Mesendoderm (in vitro differentiated cells): Measurements from ENCODE around the gene TMUB2.
A peak's percentile ranks its signal among the peaks of the same experiment; 100 is the strongest.

Source experiments
- DNase-seq: peaks from one replicate; pipeline ENCODE4 v3.0.0; 2013
- H2AK5ac ChIP-seq: 2 replicates; pipeline ENCODE4 v1.6.1; 2013; ENCODE audit warnings: low read length, inconsistent platforms
- H2BK120ac ChIP-seq: 2 replicates; pipeline ENCODE4 v1.6.1; 2013; ENCODE audit warnings: low read depth, mild to moderate bottlenecking, low read length, moderate library complexity, mixed read lengths
- H2BK15ac ChIP-seq: replicated peaks from 2 replicates; pipeline ENCODE4 v1.6.1; 2013; ENCODE audit warnings: low read depth, mild to moderate bottlenecking, moderate library complexity
- H2BK5ac ChIP-seq: 2 replicates; pipeline ENCODE4 v1.6.1; 2013; ENCODE audit warnings: low read length, inconsistent platforms
- H3K18ac ChIP-seq: 2 replicates; pipeline ENCODE4 v1.6.1; 2013; ENCODE audit warnings: mild to moderate bottlenecking, low read length, mixed read lengths
- H3K23ac ChIP-seq: one replicate; pipeline ENCODE4 v1.6.1; 2013; ENCODE audit warnings: low read length
- H3K27ac ChIP-seq: 2 replicates; pipeline ENCODE4 v1.5.1; 2013; ENCODE audit warnings: low read depth, mild to moderate bottlenecking, inconsistent platforms, low read length, moderate library complexity
- H3K27me3 ChIP-seq: 2 replicates; pipeline ENCODE4 v1.6.1; 2013; ENCODE audit warnings: low read length, control low read depth, mild to moderate bottlenecking, inconsistent platforms; ENCODE audit not compliant: insufficient read depth, poor library complexity
- H3K36me3 ChIP-seq: 2 replicates; pipeline ENCODE4 v1.6.1; 2013; ENCODE audit warnings: low read length, inconsistent platforms; ENCODE audit not compliant: control insufficient read depth, insufficient read depth
- H3K4ac ChIP-seq: one replicate; pipeline ENCODE4 v1.6.1; 2013; ENCODE audit warnings: low read depth, mild to moderate bottlenecking, low read length, moderate library complexity
- H3K4me1 ChIP-seq: 2 replicates; pipeline ENCODE4 v1.6.1; 2013; ENCODE audit warnings: low read depth, low read length, inconsistent platforms; ENCODE audit not compliant: control insufficient read depth
- H3K4me2 ChIP-seq: 2 replicates; pipeline ENCODE4 v1.6.1; 2013; ENCODE audit warnings: low read length
- H3K4me3 ChIP-seq: 2 replicates; pipeline ENCODE4 v1.5.1; 2013; ENCODE audit warnings: mild to moderate bottlenecking, low read length
- H3K56ac ChIP-seq: one replicate; pipeline ENCODE4 v1.6.1; 2013; ENCODE audit warnings: low read length
- H3K79me1 ChIP-seq: 2 replicates; pipeline ENCODE4 v1.6.1; 2013; ENCODE audit warnings: low read length, inconsistent platforms
- H3K79me2 ChIP-seq: 2 replicates; pipeline ENCODE4 v1.6.1; 2013; ENCODE audit warnings: mild to moderate bottlenecking, low read length; ENCODE audit not compliant: control insufficient read depth, insufficient read depth
- H3K9ac ChIP-seq: 2 replicates; pipeline ENCODE4 v1.6.1; 2013; ENCODE audit warnings: low read length, inconsistent platforms
- H4K5ac ChIP-seq: one replicate; pipeline ENCODE4 v1.6.1; 2013; ENCODE audit warnings: low read length
- H4K8ac ChIP-seq: one replicate; pipeline ENCODE4 v1.6.1; 2013; ENCODE audit warnings: low read depth, mild to moderate bottlenecking, control low read depth, low read length, moderate library complexity
- WGBS: extraction: QIAGEN DNeasy Blood & Tissue Kit; methylation state at CpG from one replicate; pipeline ENCODE4 v1.1.7; 2013; ENCODE audit warnings: low lambda C conversion rate, missing lambda C conversion rate; ENCODE audit not compliant: insufficient coverage; ENCODE audit errors: extremely low coverage; 5-methylcytosine and 5-hydroxymethylcytosine counted together

Gene TMUB2

GRCh38 chr17:44188576-44189403 lies 2.0 kb downstream of the TMUB2 start:
- no CpG with 5 or more reads among the region's 12 CpGs for WGBS

GRCh38 chr17:44190481-44190880 lies 3.7 kb downstream of the TMUB2 start:
- H4K8ac ChIP-seq, result no peak overlapping the region
- no peak overlapping the region for H3K23ac ChIP-seq
- no peak overlapping the region for H3K27ac ChIP-seq
- no peak overlapping the region for H3K4me3 ChIP-seq
- no peak overlapping the region for H3K56ac ChIP-seq
- no CpG with 5 or more reads among the region's 10 CpGs for WGBS
- H3K4me2 ChIP-seq, result no peak overlapping the region
- peaks cover 9% of the 10 kb centered on the region for H3K36me3 ChIP-seq
- H3K4ac ChIP-seq, result no peak overlapping the region
- peaks cover 4% of the 10 kb centered on the region for H3K4me1 ChIP-seq
- H3K9ac ChIP-seq, result no peak overlapping the region
- H2BK5ac ChIP-seq, result no peak overlapping the region
- H2BK120ac ChIP-seq, result no peak overlapping the region
- H3K79me1 ChIP-seq, result peaks cover 7% of the 10 kb centered on the region
- H3K27me3 ChIP-seq, result no peaks in the 10 kb centered on the region
- no peak overlapping the region for H3K18ac ChIP-seq
- H2BK15ac ChIP-seq, result no peak overlapping the region
- DNase-seq, result no peak
- no peak overlapping the region for H2AK5ac ChIP-seq
- H3K79me2 ChIP-seq, result peaks cover 11% of the 10 kb centered on the region
- H4K5ac ChIP-seq, result no peak overlapping the region

More at GRCh38 chr17:44188576-44189403, 2.0 kb downstream of the TMUB2 start:
- no peak overlapping the region for H4K8ac ChIP-seq
- H3K27ac ChIP-seq, result no peak overlapping the region
- peaks cover 24% of the 10 kb centered on the region for H3K79me2 ChIP-seq
- H2BK15ac ChIP-seq, result no peak overlapping the region
- no peaks in the 10 kb centered on the region for H3K27me3 ChIP-seq
- no peak overlapping the region for H3K4ac ChIP-seq
- H3K4me1 ChIP-seq, result peaks cover 4% of the 10 kb centered on the region
- H3K9ac ChIP-seq, result no peak overlapping the region
- H2BK5ac ChIP-seq, result no peak overlapping the region
- no peak overlapping the region for H3K56ac ChIP-seq
- H3K4me3 ChIP-seq, result no peak overlapping the region
- H2AK5ac ChIP-seq, result no peak overlapping the region
- no peak overlapping the region for H3K23ac ChIP-seq
- no peak for DNase-seq
- H4K5ac ChIP-seq, result no peak overlapping the region
- H3K79me1 ChIP-seq, result peaks cover 10% of the 10 kb centered on the region
- no peak overlapping the region for H3K18ac ChIP-seq
- peaks cover 4% of the 10 kb centered on the region for H3K36me3 ChIP-seq
- no peak overlapping the region for H2BK120ac ChIP-seq
- H3K4me2 ChIP-seq, result no peak overlapping the region

GRCh38 chr17:44191369-44191768 lies 4.6 kb downstream of the TMUB2 start:
- H3K4me2 ChIP-seq, result no peak overlapping the region
- no peak overlapping the region for H2BK5ac ChIP-seq
- no peak overlapping the region for H3K56ac ChIP-seq
- no peak overlapping the region for H4K5ac ChIP-seq
- peaks cover 7% of the 10 kb centered on the region for H3K79me1 ChIP-seq
- no peak overlapping the region for H2BK120ac ChIP-seq
- H4K8ac ChIP-seq, result no peak overlapping the region
- peaks cover 9% of the 10 kb centered on the region for H3K36me3 ChIP-seq
- H3K9ac ChIP-seq, result no peak overlapping the region
- H3K27me3 ChIP-seq, result no peaks in the 10 kb centered on the region
- no peak overlapping the region for H2BK15ac ChIP-seq
- no peak overlapping the region for H3K27ac ChIP-seq
- no peak overlapping the region for H3K4ac ChIP-seq
- peaks cover 5% of the 10 kb centered on the region for H3K79me2 ChIP-seq
- no peak overlapping the region for H3K23ac ChIP-seq
- no peak overlapping the region for H3K4me3 ChIP-seq
- H2AK5ac ChIP-seq, result no peak overlapping the region
- DNase-seq, result no peak
- H3K18ac ChIP-seq, result no peak overlapping the region
- no CpG with 5 or more reads among the region's 5 CpGs for WGBS
- peaks cover 4% of the 10 kb centered on the region for H3K4me1 ChIP-seq

- H3K27ac ChIP-seq, result no peak overlapping the region
- H3K79me1 ChIP-seq, result peaks cover 10% of the 10 kb centered on the region
- peaks cover 9% of the 10 kb centered on the region for H3K79me2 ChIP-seq
- H3K9ac ChIP-seq, result peak overlapping the region; percentile 44
- no CpG with 5 or more reads among the region's 7 CpGs for WGBS
- H2BK5ac ChIP-seq, result no peak overlapping the region
- H3K56ac ChIP-seq, result peak overlapping the region; percentile 50
- H3K36me3 ChIP-seq, result peaks cover 12% of the 10 kb centered on the region
- no peak overlapping the region for H3K18ac ChIP-seq
- H3K4me1 ChIP-seq, result peaks cover 4% of the 10 kb centered on the region
- H4K5ac ChIP-seq, result no peak overlapping the region
- no peak overlapping the region for H2BK120ac ChIP-seq
- H2AK5ac ChIP-seq, result no peak overlapping the region
- no peaks in the 10 kb centered on the region for H3K27me3 ChIP-seq
- H3K23ac ChIP-seq, result no peak overlapping the region
- no peak overlapping the region for H3K4me2 ChIP-seq
- DNase-seq, result peak; percentile 88
- no peak overlapping the region for H4K8ac ChIP-seq
- no peak overlapping the region for H3K4me3 ChIP-seq
- H3K4ac ChIP-seq, result no peak overlapping the region
- H2BK15ac ChIP-seq, result no peak overlapping the region
Measured at GRCh38 chr17:44191941-44192496, 5.2 kb downstream of the TMUB2 start.

- H3K27ac ChIP-seq, result no peak overlapping the region
- H3K27me3 ChIP-seq, result no peaks in the 10 kb centered on the region
- H2BK5ac ChIP-seq, result no peak overlapping the region
- peaks cover 4% of the 10 kb centered on the region for H3K4me1 ChIP-seq
- no CpG with 5 or more reads among the region's 5 CpGs for WGBS
- no peak overlapping the region for H4K5ac ChIP-seq
- H3K4me2 ChIP-seq, result no peak overlapping the region
- no peak overlapping the region for H2AK5ac ChIP-seq
- H2BK120ac ChIP-seq, result no peak overlapping the region
- H2BK15ac ChIP-seq, result no peak overlapping the region
- no peak overlapping the region for H3K18ac ChIP-seq
- no peak overlapping the region for H3K23ac ChIP-seq
- no peak for DNase-seq
- no peak overlapping the region for H3K4me3 ChIP-seq
- peak overlapping the region; percentile 41 for H3K9ac ChIP-seq
- H3K79me1 ChIP-seq, result peaks cover 11% of the 10 kb centered on the region
- no peak overlapping the region for H3K4ac ChIP-seq
- H3K36me3 ChIP-seq, result peaks cover 15% of the 10 kb centered on the region
- no peak overlapping the region for H4K8ac ChIP-seq
- H3K56ac ChIP-seq, result peak overlapping the region; percentile 22
- H3K79me2 ChIP-seq, result peaks cover 14% of the 10 kb centered on the region
Measured at GRCh38 chr17:44192750-44193149, 6.0 kb downstream of the TMUB2 start.
